Left ventricle myocardium inferior (tissue), 1 donor: ENCODE measurements around the gene ASTN2. TPM values are rescaled to one million over a fixed set of nuclear protein-coding genes. Genes with fewer than 3 reads are reported as not detected.

Experiments used
- DNase-seq: peaks from one replicate; pipeline ENCODE4 v3.0.0-alpha.2; 2020
- H3K27ac ChIP-seq: fragments of 200-600 bp; replicated peaks from 2 replicates; pipeline ENCODE4 v1.8.0; 2021
- H3K27me3 ChIP-seq: fragments of 200-600 bp; 2 replicates; pipeline ENCODE4 v1.8.0; 2021; ENCODE audit warnings: low read depth
- H3K36me3 ChIP-seq: fragments of 200-600 bp; 2 replicates; pipeline ENCODE4 v1.8.0; 2021
- H3K4me1 ChIP-seq: fragments of 200-600 bp; 2 replicates; pipeline ENCODE4 v1.8.0; 2021
- H3K4me3 ChIP-seq: fragments of 200-600 bp; 2 replicates; pipeline ENCODE4 v1.8.0; 2021; ENCODE audit warnings: mild to moderate bottlenecking, moderate library complexity
- H3K9me3 ChIP-seq: fragments of 200-600 bp; replicated peaks from 2 replicates; pipeline ENCODE4 v1.8.0; 2021
- intact Hi-C: fragments of 100-400 bp; cut with micrococcal nuclease; formaldehyde crosslinking; loops from one replicate; pipeline ENCODE4 v1.11.0; 2022
- total RNA-seq: library from RNA; stranded (reverse); fragmentation: NEBNext Ultra II Directional; extraction: Animal tissue kit (Norgen Biotek cat#: 25700); gene quantifications from one replicate; pipeline ENCODE4 v1.2.1, GENCODE V29; 2021
- TF ChIP-seq, protein P1 (sequence below): fragments of 200-600 bp; IDR thresholded peaks from 2 replicates; pipeline ENCODE4 v1.8.0; 2021; ENCODE audit warnings: antibody characterized with exemption, mild to moderate bottlenecking, borderline replicate concordance
- donor health status: DM: no; HTN: yes; CAD: no; lungs with severe emphysema.

The ASTN2 gene
- total RNA-seq, 1 donor from 2014 or later: 6.1 TPM

GRCh38 chr9:117114768-117115167 lies 300.1 kb downstream of the ASTN2 start:
- Histone ChIP-seq H3K4me1 (no peaks in the 10 kb centered on the region), H3K4me3 (no peak overlapping the region), H3K27ac (no peak overlapping the region), H3K36me3 (no peaks in the 10 kb centered on the region), H3K27me3 (no peaks in the 10 kb centered on the region), H3K9me3 (peaks cover 3% of the 10 kb centered on the region)
- TF ChIP-seq, protein P1, sequence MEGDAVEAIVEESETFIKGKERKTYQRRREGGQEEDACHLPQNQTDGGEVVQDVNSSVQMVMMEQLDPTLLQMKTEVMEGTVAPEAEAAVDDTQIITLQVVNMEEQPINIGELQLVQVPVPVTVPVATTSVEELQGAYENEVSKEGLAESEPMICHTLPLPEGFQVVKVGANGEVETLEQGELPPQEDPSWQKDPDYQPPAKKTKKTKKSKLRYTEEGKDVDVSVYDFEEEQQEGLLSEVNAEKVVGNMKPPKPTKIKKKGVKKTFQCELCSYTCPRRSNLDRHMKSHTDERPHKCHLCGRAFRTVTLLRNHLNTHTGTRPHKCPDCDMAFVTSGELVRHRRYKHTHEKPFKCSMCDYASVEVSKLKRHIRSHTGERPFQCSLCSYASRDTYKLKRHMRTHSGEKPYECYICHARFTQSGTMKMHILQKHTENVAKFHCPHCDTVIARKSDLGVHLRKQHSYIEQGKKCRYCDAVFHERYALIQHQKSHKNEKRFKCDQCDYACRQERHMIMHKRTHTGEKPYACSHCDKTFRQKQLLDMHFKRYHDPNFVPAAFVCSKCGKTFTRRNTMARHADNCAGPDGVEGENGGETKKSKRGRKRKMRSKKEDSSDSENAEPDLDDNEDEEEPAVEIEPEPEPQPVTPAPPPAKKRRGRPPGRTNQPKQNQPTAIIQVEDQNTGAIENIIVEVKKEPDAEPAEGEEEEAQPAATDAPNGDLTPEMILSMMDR: no peak
- intact Hi-C loops: no loop called here
- DNase-seq: no peak

DNA sequence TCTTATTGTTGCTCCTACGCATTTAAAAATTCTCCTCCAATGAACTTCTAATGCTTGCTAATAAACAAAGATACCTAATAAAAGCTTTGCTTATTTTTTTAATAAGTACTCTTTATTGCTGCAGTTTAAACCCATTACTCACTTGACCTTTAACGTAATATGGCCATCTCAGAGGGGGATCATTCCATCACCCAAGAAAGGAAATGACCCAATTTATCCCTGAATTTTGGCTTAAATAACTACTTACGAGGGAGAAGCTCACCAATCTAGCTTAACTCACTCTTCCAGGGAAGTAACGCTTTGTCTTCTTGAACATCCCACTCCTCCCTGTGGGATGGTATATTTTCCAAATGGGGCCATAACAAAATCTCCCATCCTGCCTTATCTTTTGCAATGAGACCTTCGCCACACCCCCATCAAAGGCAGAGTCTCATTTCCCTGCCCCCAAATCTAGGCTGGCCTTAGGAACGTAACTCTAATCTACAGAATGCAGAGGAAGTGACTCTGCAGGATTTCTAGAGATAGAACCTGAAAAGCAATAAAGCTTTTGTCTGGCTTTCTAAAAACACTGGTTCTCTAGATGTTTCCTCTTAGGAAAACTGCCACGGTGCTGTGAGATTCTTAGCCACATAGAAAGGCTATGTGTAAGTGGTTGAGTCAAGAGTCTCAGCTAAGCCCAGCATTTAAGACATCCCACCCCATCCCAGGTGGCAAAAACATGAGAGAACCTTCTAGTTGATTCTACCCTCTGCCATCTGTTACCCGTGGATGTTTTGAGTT lies 310.0 kb downstream of the ASTN2 start:
- intact Hi-C loops: no loop called here

DNA sequence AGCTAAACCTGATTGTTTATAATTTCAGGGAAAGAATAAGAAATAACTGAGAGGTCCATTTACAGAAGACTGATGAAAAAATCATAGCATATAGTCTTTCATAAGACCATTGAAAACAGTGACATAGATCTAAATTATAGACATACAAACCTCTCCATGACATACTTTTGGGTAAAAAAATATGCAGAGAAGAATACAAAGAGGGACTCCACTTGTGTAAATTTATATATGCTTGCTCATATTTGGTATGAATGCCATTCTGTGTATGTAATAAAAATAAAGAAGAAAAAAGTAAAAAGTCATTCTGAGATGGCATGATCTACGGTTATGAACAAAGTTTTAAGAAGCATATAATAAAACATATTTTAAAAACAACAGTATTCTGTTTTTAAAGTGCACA lies 310.7 kb downstream of the ASTN2 start:
- H3K27ac ChIP-seq: no peak overlapping the region
- H3K4me3 ChIP-seq: no peak overlapping the region
- TF ChIP-seq, protein P1: no peak
- no peaks in the 10 kb centered on the region for H3K4me1 ChIP-seq
- no peaks in the 10 kb centered on the region for H3K27me3 ChIP-seq
- H3K9me3 ChIP-seq: no peaks in the 10 kb centered on the region
- intact Hi-C loops: no loop called here
- no peaks in the 10 kb centered on the region for H3K36me3 ChIP-seq
- no peak for DNase-seq

More for the DNA sequence above, 310.0 kb downstream of the ASTN2 start:
- H3K4me3 ChIP-seq: no peak overlapping the region
- TF ChIP-seq, protein P1: no peak
- no peaks in the 10 kb centered on the region for H3K36me3 ChIP-seq
- H3K27ac ChIP-seq: no peak overlapping the region
- no peak for DNase-seq
- H3K27me3 ChIP-seq: no peaks in the 10 kb centered on the region
- no peaks in the 10 kb centered on the region for H3K4me1 ChIP-seq
- no peaks in the 10 kb centered on the region for H3K9me3 ChIP-seq

- H3K4me1 ChIP-seq: no peaks in the 10 kb centered on the region
These were observed 311.3 kb downstream of the ASTN2 start for GRCh38 chr9:117103438-117104110.

GRCh38 chr9:117101008-117101407 lies 313.8 kb downstream of the ASTN2 start:
- no peak for DNase-seq
- H3K36me3 ChIP-seq: no peaks in the 10 kb centered on the region
- H3K27ac ChIP-seq: no peak overlapping the region
- H3K9me3 ChIP-seq: no peaks in the 10 kb centered on the region
- H3K4me1 ChIP-seq: no peaks in the 10 kb centered on the region
- H3K27me3 ChIP-seq: no peaks in the 10 kb centered on the region
- TF ChIP-seq, protein P1: no peak
- H3K4me3 ChIP-seq: no peak overlapping the region
- intact Hi-C loops: no loop called here

More at GRCh38 chr9:117103438-117104110, 311.3 kb downstream of the ASTN2 start:
- TF ChIP-seq, protein P1: no peak
- Histone ChIP-seq H3K27ac (no peak overlapping the region), H3K9me3 (no peaks in the 10 kb centered on the region), H3K27me3 (no peaks in the 10 kb centered on the region), H3K36me3 (no peaks in the 10 kb centered on the region), H3K4me3 (no peak overlapping the region)
- intact Hi-C loops: no loop called here
- no peak for DNase-seq
